H9 (cell line): ENCODE measurements around the gene PXDN. TPM values are rescaled to one million over a fixed set of nuclear protein-coding genes. Genes with fewer than 3 reads are reported as not detected.

ENCODE experiments used
- DNase-seq: peaks from one replicate; pipeline ENCODE4 v3.0.0-alpha.2; 2017
- H2AFZ ChIP-seq: one replicate; pipeline ENCODE4 v1.6.1; 2013; ENCODE audit warnings: mild to moderate bottlenecking, low read length, control low read depth, moderate library complexity
- H2AK5ac ChIP-seq: 2 replicates; pipeline ENCODE4 v1.6.1; 2013; ENCODE audit warnings: low read length, control low read depth, mixed read lengths; ENCODE audit not compliant: insufficient read length
- H2BK120ac ChIP-seq: one replicate; pipeline ENCODE4 v1.6.1; 2013; ENCODE audit warnings: low read depth, mild to moderate bottlenecking, low read length, control low read depth, inconsistent platforms; ENCODE audit not compliant: poor library complexity, severe bottlenecking
- H2BK12ac ChIP-seq: 2 replicates; pipeline ENCODE4 v1.6.1; 2013; ENCODE audit warnings: low read length, control low read depth, mixed read lengths, low read depth; ENCODE audit not compliant: insufficient read length
- H2BK15ac ChIP-seq: 2 replicates; pipeline ENCODE4 v1.6.1; 2013; ENCODE audit warnings: low read depth, low read length, control low read depth
- H2BK20ac ChIP-seq: one replicate; pipeline ENCODE4 v1.6.1; 2013; ENCODE audit warnings: low read depth, mild to moderate bottlenecking, low read length, control low read depth, inconsistent platforms; ENCODE audit not compliant: poor library complexity, severe bottlenecking
- H2BK5ac ChIP-seq: 2 replicates; pipeline ENCODE4 v1.6.1; 2013; ENCODE audit warnings: low read length, control low read depth, mixed read lengths; ENCODE audit not compliant: insufficient read length
- H3K14ac ChIP-seq: 2 replicates; pipeline ENCODE4 v1.6.1; 2013; ENCODE audit warnings: low read length, control low read depth; ENCODE audit not compliant: insufficient read depth
- H3K18ac ChIP-seq: 2 replicates; pipeline ENCODE4 v1.6.1; 2013; ENCODE audit warnings: low read depth, mild to moderate bottlenecking, mixed read lengths, low read length, control low read depth; ENCODE audit not compliant: insufficient read length
- H3K23ac ChIP-seq: 2 replicates; pipeline ENCODE4 v1.6.1; 2013; ENCODE audit warnings: low read length, control low read depth, mixed read lengths, low read depth; ENCODE audit not compliant: insufficient read length
- H3K23me2 ChIP-seq: 2 replicates; pipeline ENCODE4 v1.6.1; 2013; ENCODE audit warnings: low read depth, mild to moderate bottlenecking, mixed read lengths, low read length, control low read depth; ENCODE audit not compliant: insufficient read length, poor library complexity, severe bottlenecking
- H3K27ac ChIP-seq: 2 replicates; pipeline ENCODE4 v1.5.1; 2013; ENCODE audit warnings: low read length, control low read depth, mixed read lengths, low read depth; ENCODE audit not compliant: insufficient read length
- H3K27me3 ChIP-seq: 2 replicates; pipeline ENCODE4 v1.6.1; 2013; ENCODE audit warnings: low read length, control low read depth, inconsistent platforms; ENCODE audit not compliant: insufficient read depth
- H3K4ac ChIP-seq: 2 replicates; pipeline ENCODE4 v1.6.1; 2013; ENCODE audit warnings: low read depth, mild to moderate bottlenecking, control low read depth, inconsistent platforms, low read length, moderate library complexity
- H3K4me1 ChIP-seq: 2 replicates; pipeline ENCODE4 v1.6.1; 2013; ENCODE audit warnings: low read length, control low read depth, inconsistent platforms; ENCODE audit not compliant: insufficient read depth
- H3K4me2 ChIP-seq: 2 replicates; pipeline ENCODE4 v1.6.1; 2013; ENCODE audit warnings: low read length, control low read depth, mixed read lengths; ENCODE audit not compliant: insufficient read length, insufficient read depth
- H3K56ac ChIP-seq: 2 replicates; pipeline ENCODE4 v1.6.1; 2013; ENCODE audit warnings: low read depth, mild to moderate bottlenecking, mixed read lengths, low read length, control low read depth; ENCODE audit not compliant: insufficient read length
- H3K79me1 ChIP-seq: 2 replicates; pipeline ENCODE4 v1.6.1; 2013; ENCODE audit warnings: low read depth, mild to moderate bottlenecking, moderate library complexity, low read length, control low read depth, inconsistent platforms; ENCODE audit not compliant: insufficient read depth, poor library complexity, severe bottlenecking
- H3K79me2 ChIP-seq: 2 replicates; pipeline ENCODE4 v1.6.1; 2013; ENCODE audit warnings: low read length, control low read depth, inconsistent platforms; ENCODE audit not compliant: insufficient read depth
- H3K9ac ChIP-seq: 2 replicates; pipeline ENCODE4 v1.6.1; 2013; ENCODE audit warnings: low read length, control low read depth, mixed read lengths; ENCODE audit not compliant: insufficient read length; ENCODE audit errors: extremely low read depth
- H3K9me3 ChIP-seq: one replicate; pipeline ENCODE4 v1.6.1; 2013; ENCODE audit warnings: low read depth, low read length, inconsistent platforms; ENCODE audit not compliant: control insufficient read depth
- H3T11ph ChIP-seq: one replicate; pipeline ENCODE4 v1.6.1; 2013; ENCODE audit warnings: mild to moderate bottlenecking, low read length, control low read depth, inconsistent platforms
- H4K20me1 ChIP-seq: one replicate; pipeline ENCODE4 v1.6.1; 2013; ENCODE audit not compliant: control insufficient read depth, insufficient read length, insufficient read depth
- H4K5ac ChIP-seq: 2 replicates; pipeline ENCODE4 v1.6.1; 2013; ENCODE audit warnings: low read depth, mild to moderate bottlenecking, mixed read lengths, low read length, control low read depth; ENCODE audit not compliant: insufficient read length
- H4K8ac ChIP-seq: replicated peaks from 2 replicates; pipeline ENCODE4 v1.6.1; 2013; ENCODE audit warnings: low read length, control low read depth, mixed read lengths, low read depth; ENCODE audit not compliant: insufficient read length
- H4K91ac ChIP-seq: 2 replicates; pipeline ENCODE4 v1.6.1; 2013; ENCODE audit warnings: low read depth, mild to moderate bottlenecking, moderate library complexity, mixed read lengths, low read length, control low read depth; ENCODE audit not compliant: insufficient read length
- H3K27ac Mint-ChIP-seq, 3 experiments: 2 replicates in 2 of 3; 3 replicates in 1 of 3; pipeline ENCODE4 v1.8.0; 2020 to 2021; ENCODE audit warnings: mixed read lengths in 3 of 3, mild to moderate bottlenecking in 1 of 3, moderate library complexity in 1 of 3
- H3K27me3 Mint-ChIP-seq: 2 replicates; pipeline ENCODE4 v1.8.0; 2021; ENCODE audit warnings: low read depth, mild to moderate bottlenecking, moderate library complexity, mixed read lengths
- H3K36me3 Mint-ChIP-seq, 3 experiments: 2 replicates in 2 of 3; 3 replicates in 1 of 3; pipeline ENCODE4 v1.8.0; 2020 to 2021; ENCODE audit warnings: low read depth in 3 of 3, mixed read lengths in 3 of 3; ENCODE audit not compliant: insufficient read depth in 1 of 3
- H3K4me1 Mint-ChIP-seq, 2 experiments: 2 replicates each; pipeline ENCODE4 v1.8.0; 2020; ENCODE audit warnings: mixed read lengths in 2 of 2
- H3K4me3 Mint-ChIP-seq, 2 experiments: 2 replicates in 1 of 2; 3 replicates in 1 of 2; pipeline ENCODE4 v1.8.0; 2020 to 2021; ENCODE audit warnings: mild to moderate bottlenecking in 2 of 2, mixed read lengths in 2 of 2, moderate library complexity in 1 of 2
- H3K9me3 Mint-ChIP-seq, 2 experiments: 2 replicates in 1 of 2; 3 replicates in 1 of 2; pipeline ENCODE4 v1.8.0; 2020; ENCODE audit warnings: mild to moderate bottlenecking in 2 of 2, mixed read lengths in 2 of 2, moderate library complexity in 1 of 2
- WGBS: extraction: QIAGEN DNeasy Blood & Tissue Kit; methylation state at CpG from one replicate; pipeline ENCODE4 v1.1.7; 2013; ENCODE audit warnings: missing lambda C conversion rate, low lambda C conversion rate, mixed read lengths; ENCODE audit not compliant: insufficient read length; ENCODE audit errors: extremely low coverage; 5-methylcytosine and 5-hydroxymethylcytosine counted together
- total RNA-seq: library from RNA; stranded (reverse); gene quantifications from 2 replicates; pipeline ENCODE4 v1.2.1, GENCODE V29; 2021
- TF ChIP-seq, protein P1 (sequence below): fragments of 200-600 bp; sonication (generic); conservative IDR thresholded peaks from 3 replicates; pipeline ENCODE4 v1.8.0; 2021; ENCODE audit warnings: antibody characterized with exemption, mild to moderate bottlenecking

PXDN gene
- total RNA-seq, 1 experiment from 2014 or later = 146 TPM

DNA sequence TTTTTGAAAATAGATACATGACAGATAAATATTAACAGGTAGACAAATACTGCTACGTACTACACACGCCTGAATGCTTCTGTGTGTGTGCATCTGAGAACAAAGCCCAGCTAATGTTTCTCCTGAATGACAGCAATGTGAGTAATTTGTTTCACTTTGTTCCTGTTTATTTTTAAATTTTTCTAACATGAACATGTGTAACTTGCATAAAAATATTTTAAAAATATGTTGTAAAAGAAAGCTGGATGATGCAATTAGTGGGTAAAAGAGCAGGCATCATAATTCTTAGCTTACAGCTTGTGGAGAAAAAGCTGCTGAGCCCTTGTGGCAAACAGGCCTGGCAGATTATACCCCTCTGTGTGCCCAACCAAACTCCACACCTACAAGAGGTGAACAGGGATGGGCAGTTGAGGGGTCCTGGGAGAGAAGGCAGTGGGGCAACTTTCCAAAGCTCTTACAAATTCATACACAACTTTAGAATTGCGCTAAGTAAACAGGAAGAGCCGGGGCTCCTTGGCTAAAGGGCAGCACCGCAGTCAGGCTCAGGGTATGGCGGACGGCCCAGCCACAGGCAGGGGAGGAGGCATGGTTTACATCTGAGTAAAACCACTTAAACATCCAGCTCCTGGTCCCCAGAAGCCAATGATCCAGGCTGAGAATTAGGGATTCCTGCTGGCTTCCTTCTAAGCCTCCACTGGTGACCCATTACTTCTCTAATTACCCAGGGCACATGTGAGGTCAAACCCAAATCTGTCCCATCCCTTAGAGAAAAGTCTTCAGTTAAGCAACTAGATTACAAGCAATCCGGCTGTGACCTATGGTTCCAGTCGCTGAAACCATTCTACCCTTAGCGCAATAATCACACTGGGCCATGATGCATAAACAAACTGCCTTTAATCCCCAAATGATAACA lies 14.0 kb downstream of the PXDN start:
- no peak overlapping the region for H3T11ph ChIP-seq
- H2BK15ac ChIP-seq = no peak overlapping the region
- H3K9me3 Mint-ChIP-seq = peaks cover 9 to 17% of the 10 kb centered on the region in 2 experiments
- no peak overlapping the region for H4K91ac ChIP-seq
- H3K27me3 Mint-ChIP-seq = no peaks in the 10 kb centered on the region
- no peak overlapping the region for H4K8ac ChIP-seq
- H2BK12ac ChIP-seq = no peak overlapping the region
- no peak overlapping the region for H3K4me2 ChIP-seq
- no peak overlapping the region for H2AK5ac ChIP-seq
- H3K23me2 ChIP-seq = no peaks in the 10 kb centered on the region
- no peaks in the 10 kb centered on the region for H3K27me3 ChIP-seq
- H3K79me2 ChIP-seq = peaks cover 18% of the 10 kb centered on the region; the same call in 1 of the 2 replicates
- peak; percentile 65 for DNase-seq
- H2AFZ ChIP-seq = no peak overlapping the region
- H3K4me1 ChIP-seq = peaks cover 7% of the 10 kb centered on the region; the same call in 1 of the 2 replicates
- TF ChIP-seq, protein P1, sequence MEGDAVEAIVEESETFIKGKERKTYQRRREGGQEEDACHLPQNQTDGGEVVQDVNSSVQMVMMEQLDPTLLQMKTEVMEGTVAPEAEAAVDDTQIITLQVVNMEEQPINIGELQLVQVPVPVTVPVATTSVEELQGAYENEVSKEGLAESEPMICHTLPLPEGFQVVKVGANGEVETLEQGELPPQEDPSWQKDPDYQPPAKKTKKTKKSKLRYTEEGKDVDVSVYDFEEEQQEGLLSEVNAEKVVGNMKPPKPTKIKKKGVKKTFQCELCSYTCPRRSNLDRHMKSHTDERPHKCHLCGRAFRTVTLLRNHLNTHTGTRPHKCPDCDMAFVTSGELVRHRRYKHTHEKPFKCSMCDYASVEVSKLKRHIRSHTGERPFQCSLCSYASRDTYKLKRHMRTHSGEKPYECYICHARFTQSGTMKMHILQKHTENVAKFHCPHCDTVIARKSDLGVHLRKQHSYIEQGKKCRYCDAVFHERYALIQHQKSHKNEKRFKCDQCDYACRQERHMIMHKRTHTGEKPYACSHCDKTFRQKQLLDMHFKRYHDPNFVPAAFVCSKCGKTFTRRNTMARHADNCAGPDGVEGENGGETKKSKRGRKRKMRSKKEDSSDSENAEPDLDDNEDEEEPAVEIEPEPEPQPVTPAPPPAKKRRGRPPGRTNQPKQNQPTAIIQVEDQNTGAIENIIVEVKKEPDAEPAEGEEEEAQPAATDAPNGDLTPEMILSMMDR = no peak
- no peak overlapping the region for H3K18ac ChIP-seq
- no peaks in the 10 kb centered on the region for H4K20me1 ChIP-seq
- no peaks in the 10 kb centered on the region for H3K79me1 ChIP-seq
- WGBS = no CpG with 5 or more reads among the region's 10 CpGs
- H2BK5ac ChIP-seq = no peak overlapping the region
- H3K36me3 Mint-ChIP-seq = peaks cover 12 to 23% (median 20%) of the 10 kb centered on the region in 3 experiments
- no peak overlapping the region for H4K5ac ChIP-seq
- H3K14ac ChIP-seq = no peak overlapping the region
- peak overlapping the region in 1 of 2 experiments; percentile 69; a peak in 3 of 5 replicates for H3K4me3 Mint-ChIP-seq
- no peak overlapping the region for H3K4ac ChIP-seq
- H3K23ac ChIP-seq = no peak overlapping the region
- H2BK20ac ChIP-seq = no peak overlapping the region
- peak overlapping the region in 2 of 3 experiments; percentile 74 to 80; a peak in 3 of 7 replicates for H3K27ac Mint-ChIP-seq
- no peak overlapping the region for H3K56ac ChIP-seq
- H3K27ac ChIP-seq = no peak overlapping the region
- H3K9ac ChIP-seq = no peak overlapping the region
- H3K9me3 ChIP-seq = no peaks in the 10 kb centered on the region
- H2BK120ac ChIP-seq = no peak overlapping the region
- H3K4me1 Mint-ChIP-seq = peaks cover 55 to 57% of the 10 kb centered on the region in 2 experiments
